Natural killer cell treated with Interleukin-12 subunit alpha and Interleukin-12 subunit beta and Interleukin-15 and Interleukin-18, amount 100 ng/mL, for 72 hours (primary cell): ENCODE data around the gene PRM1. TPM values are rescaled to one million over a fixed set of nuclear protein-coding genes. Genes with fewer than 3 reads are reported as not detected.

Experiments
- ATAC-seq, 2 donors: fragments of 150-1000 bp; cut with Tn5 transposase in 1 of 2; sonication (Bioruptor Pico), chemical (Tn5 transposase) in 1 of 2; 2 replicates each; pipeline ENCODE4 v1.10.0; 2021
- DNase-seq: peaks from one replicate; pipeline ENCODE4 v3.0.0; 2022; ENCODE audit warnings: low spot score
- H3K27ac Mint-ChIP-seq, 2 donors: 1 replicate in 1 of 2; 2 replicates in 1 of 2; pipeline ENCODE4 v1.8.0; 2022; ENCODE audit warnings: mixed read lengths in 2 of 2, mild to moderate bottlenecking in 1 of 2, moderate library complexity in 1 of 2
- H3K27me3 Mint-ChIP-seq, 2 donors: 1 replicate in 1 of 2; 2 replicates in 1 of 2; pipeline ENCODE4 v1.8.0; 2022; ENCODE audit warnings: mixed read lengths in 2 of 2
- H3K36me3 Mint-ChIP-seq: one replicate; pipeline ENCODE4 v1.8.0; 2022; ENCODE audit warnings: mixed read lengths
- H3K4me1 Mint-ChIP-seq, 2 donors: 1 replicate in 1 of 2; 2 replicates in 1 of 2; pipeline ENCODE4 v1.8.0; 2022; ENCODE audit warnings: low read depth in 2 of 2, mixed read lengths in 2 of 2, mild to moderate bottlenecking in 1 of 2
- H3K4me3 Mint-ChIP-seq: one replicate; pipeline ENCODE4 v1.8.0; 2022; ENCODE audit warnings: mixed read lengths
- H3K9me3 Mint-ChIP-seq: 2 replicates; pipeline ENCODE4 v1.8.0; 2022; ENCODE audit warnings: mixed read lengths
- total RNA-seq, 2 donors: library from RNA; stranded (reverse); gene quantifications; one replicate each; pipeline ENCODE4 v1.2.3, GENCODE V29; 2022

PRM1 gene
- total RNA-seq, 2 donors from 2014 or later, result not detected

DNA sequence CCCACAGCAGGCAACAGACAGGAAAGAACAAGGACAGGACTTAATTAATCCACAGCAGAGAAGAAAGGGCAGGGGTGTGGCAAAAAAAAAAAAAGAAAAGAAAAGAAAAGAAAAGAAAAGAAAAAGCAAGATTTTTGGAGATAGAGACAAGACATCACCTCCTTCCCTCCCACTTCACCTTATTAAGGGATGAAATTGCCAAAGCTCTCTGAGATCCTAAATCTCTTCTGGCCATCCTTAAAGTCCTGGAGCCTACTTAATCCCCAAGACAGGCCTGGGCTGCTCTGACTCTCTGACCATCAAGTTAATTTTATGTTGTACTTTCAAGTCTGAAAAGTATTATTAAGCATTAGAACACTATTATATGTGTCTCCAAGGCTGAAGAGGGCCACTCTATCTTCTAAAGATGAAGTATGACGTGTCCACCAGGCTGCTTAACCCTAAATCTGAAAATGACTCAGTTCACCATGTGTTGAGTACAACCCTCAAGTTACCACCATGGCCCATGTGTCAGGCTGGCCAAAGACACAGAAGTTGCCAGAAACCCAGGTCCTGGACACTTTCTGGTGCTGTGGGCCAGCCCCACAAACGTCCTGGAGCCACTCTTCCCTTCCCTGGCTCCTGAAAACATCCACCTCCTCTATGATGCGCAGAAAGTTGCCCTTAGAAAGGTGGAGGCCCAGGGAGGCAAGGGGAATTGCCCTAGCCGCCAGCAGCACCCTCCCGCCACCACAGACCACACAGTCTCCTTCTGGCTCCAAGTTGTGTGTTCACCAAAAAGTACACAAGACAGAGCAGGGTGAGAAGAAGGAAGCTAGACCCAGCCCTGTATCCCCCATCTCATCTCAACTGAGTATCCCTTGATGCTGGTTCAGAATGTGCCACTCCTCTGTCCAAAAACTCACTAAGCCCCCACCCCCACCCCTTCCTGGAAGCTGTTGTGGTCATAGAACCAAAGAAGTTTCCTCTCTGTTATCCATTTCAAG lies 27.8 kb downstream of the PRM1 start:
- Mint-ChIP-seq H3K36me3 (peaks cover 20% of the 10 kb centered on the region), H3K27ac (peak overlapping the region; percentile 98 to 99), H3K4me3 (peak overlapping the region; percentile 99), H3K9me3 (no peaks in the 10 kb centered on the region), H3K27me3 (no peaks in the 10 kb centered on the region), H3K4me1 (peaks cover 43 to 48% of the 10 kb centered on the region in 2 donors)
- DNase-seq (peak; percentile 80), ATAC-seq (peak; percentile 1 to 26)

- no peaks in the 10 kb centered on the region for H3K9me3 Mint-ChIP-seq
- no peak for DNase-seq
- peaks cover 20% of the 10 kb centered on the region for H3K36me3 Mint-ChIP-seq
- no peak for ATAC-seq
- peak overlapping the region; percentile 99 for H3K4me3 Mint-ChIP-seq
- peaks cover 42 to 47% of the 10 kb centered on the region in 2 donors for H3K4me1 Mint-ChIP-seq
- H3K27ac Mint-ChIP-seq, result peak overlapping the region; percentile 98 to 99
- no peaks in the 10 kb centered on the region for H3K27me3 Mint-ChIP-seq
Measured at GRCh38 chr16:11252482-11252931, 28.6 kb downstream of the PRM1 start.

- Mint-ChIP-seq H3K9me3 (no peaks in the 10 kb centered on the region), H3K27me3 (no peaks in the 10 kb centered on the region), H3K27ac (peak overlapping the region; percentile 98 to 99), H3K36me3 (peaks cover 20% of the 10 kb centered on the region), H3K4me3 (peak overlapping the region; percentile 99), H3K4me1 (peaks cover 43 to 45% of the 10 kb centered on the region in 2 donors)
- ATAC-seq, result peak; percentile 1 to 2
- DNase-seq, result peak; percentile 85
Measured at GRCh38 chr16:11251525-11252481, 29.3 kb downstream of the PRM1 start.

DNA sequence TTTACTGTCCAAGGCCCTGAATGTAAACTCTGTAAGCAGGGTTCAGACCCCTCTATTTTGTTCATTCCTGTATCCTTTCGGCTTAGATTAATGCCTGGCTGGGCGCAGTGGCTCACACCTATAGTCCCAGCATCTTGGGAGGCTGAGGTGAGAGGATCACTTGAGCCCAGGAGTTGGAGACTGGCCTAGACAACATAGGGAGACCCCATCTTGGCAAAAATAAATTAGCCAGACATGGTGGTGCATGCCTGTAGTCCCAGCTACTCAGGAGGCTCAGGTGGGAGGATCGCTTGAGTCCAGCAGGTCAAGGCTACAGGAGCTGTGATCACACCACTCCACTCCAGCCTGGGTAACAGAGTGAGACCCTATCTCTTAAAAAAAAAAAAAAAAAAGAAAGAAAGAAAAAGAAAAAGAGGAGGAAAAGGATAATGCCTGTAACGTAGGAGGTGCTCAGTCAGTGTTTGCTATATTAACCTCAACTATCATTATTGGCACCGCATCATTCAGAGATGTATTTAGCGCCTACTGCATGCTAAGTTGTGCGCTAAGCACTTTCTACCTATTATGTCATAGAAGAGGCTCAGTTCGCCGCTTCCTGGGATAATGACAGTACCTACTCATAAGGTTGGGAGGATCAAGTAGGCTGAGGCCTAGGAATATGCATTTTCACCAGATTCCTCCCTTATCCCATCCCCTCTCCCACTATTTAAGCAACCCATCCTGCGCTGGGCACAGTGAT lies 30.2 kb downstream of the PRM1 start:
- ATAC-seq (no peak), DNase-seq (no peak)
- Mint-ChIP-seq H3K27me3 (no peaks in the 10 kb centered on the region), H3K27ac (peak overlapping the region; percentile 98 to 99), H3K4me1 (peaks cover 47 to 49% of the 10 kb centered on the region in 2 donors), H3K4me3 (peak overlapping the region; percentile 99), H3K36me3 (peaks cover 20% of the 10 kb centered on the region), H3K9me3 (no peaks in the 10 kb centered on the region)

- peak overlapping the region; percentile 14 for H3K4me3 Mint-ChIP-seq
- H3K4me1 Mint-ChIP-seq, result peaks cover 55 to 56% of the 10 kb centered on the region in 2 donors
- DNase-seq (no peak), ATAC-seq (no peak)
- H3K36me3 Mint-ChIP-seq, result peaks cover 20% of the 10 kb centered on the region
- H3K27ac Mint-ChIP-seq, result peak overlapping the region; percentile 98 to 99
- no peaks in the 10 kb centered on the region for H3K27me3 Mint-ChIP-seq
- no peaks in the 10 kb centered on the region for H3K9me3 Mint-ChIP-seq
Measured at GRCh38 chr16:11250091-11250785, 30.9 kb downstream of the PRM1 start.

GRCh38 chr16:11249233-11250061 lies 31.7 kb downstream of the PRM1 start:
- H3K4me3 Mint-ChIP-seq, result no peak overlapping the region
- H3K36me3 Mint-ChIP-seq, result peaks cover 20% of the 10 kb centered on the region
- no peak for DNase-seq
- peaks cover 60% of the 10 kb centered on the region in 2 donors for H3K4me1 Mint-ChIP-seq
- ATAC-seq, result peak in 1 of 2 donors; percentile 1
- H3K27me3 Mint-ChIP-seq, result no peaks in the 10 kb centered on the region
- no peaks in the 10 kb centered on the region for H3K9me3 Mint-ChIP-seq
- peak overlapping the region; percentile 98 to 99 for H3K27ac Mint-ChIP-seq

DNA sequence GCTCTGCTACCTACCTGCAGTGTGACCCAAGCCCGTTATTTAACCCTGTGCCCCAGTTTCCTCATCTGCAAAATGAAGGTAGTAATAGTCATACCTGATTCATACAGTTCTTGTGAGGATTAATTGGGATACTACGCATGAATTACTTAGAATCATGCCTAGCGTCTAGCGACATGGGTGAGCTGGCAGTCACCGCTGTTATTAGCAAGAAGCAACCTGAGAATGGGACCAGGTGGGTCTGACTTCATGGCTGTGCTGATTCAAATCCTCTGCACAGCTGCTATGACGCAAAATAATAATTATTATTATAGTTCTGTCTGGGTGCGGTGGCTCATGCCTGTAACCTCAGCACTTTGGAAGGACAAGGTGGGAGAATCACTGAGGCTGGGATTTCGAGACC lies 33.0 kb downstream of the PRM1 start:
- no peak overlapping the region for H3K4me3 Mint-ChIP-seq

DNA sequence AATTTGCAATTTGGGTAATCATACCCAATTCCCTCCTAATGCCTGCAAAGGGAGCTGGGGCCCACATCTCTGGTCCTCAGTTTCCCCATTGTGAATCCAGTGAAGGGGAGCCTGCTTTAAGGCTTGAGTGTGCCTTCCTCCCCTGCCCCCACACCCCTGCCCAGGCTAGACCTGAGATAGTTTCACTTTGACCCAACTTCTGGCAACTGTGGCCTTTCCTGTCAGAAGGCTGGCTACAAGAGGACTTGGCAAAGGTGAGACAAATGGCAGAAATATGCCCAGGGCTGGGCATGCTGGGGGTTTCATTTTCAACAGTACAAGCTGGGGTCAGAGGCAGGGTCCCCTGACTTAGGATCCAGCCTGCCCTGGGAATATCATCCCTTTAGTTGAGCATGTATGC lies 35.1 kb downstream of the PRM1 start:
- peak overlapping the region; percentile 71 for H3K4me3 Mint-ChIP-seq
- ATAC-seq, result peak; percentile 70 to 76
- H3K9me3 Mint-ChIP-seq, result no peaks in the 10 kb centered on the region
- H3K4me1 Mint-ChIP-seq, result peaks cover 37 to 39% of the 10 kb centered on the region in 2 donors
- peak overlapping the region; percentile 81 to 99 for H3K27ac Mint-ChIP-seq
- H3K36me3 Mint-ChIP-seq, result peaks cover 6% of the 10 kb centered on the region
- peak; percentile 83 for DNase-seq
- no peaks in the 10 kb centered on the region for H3K27me3 Mint-ChIP-seq

More for the DNA sequence above, 33.0 kb downstream of the PRM1 start:
- H3K27ac Mint-ChIP-seq, result peak overlapping the region; percentile 81 to 99
- DNase-seq (no peak), ATAC-seq (no peak)
- H3K4me1 Mint-ChIP-seq, result peaks cover 52 to 53% of the 10 kb centered on the region in 2 donors
- H3K9me3 Mint-ChIP-seq, result no peaks in the 10 kb centered on the region
- peaks cover 12% of the 10 kb centered on the region for H3K36me3 Mint-ChIP-seq
- H3K27me3 Mint-ChIP-seq, result no peaks in the 10 kb centered on the region

GRCh38 chr16:11245222-11245737 lies 35.9 kb downstream of the PRM1 start:
- Mint-ChIP-seq H3K27me3 (no peaks in the 10 kb centered on the region), H3K4me3 (peak overlapping the region; percentile 71), H3K4me1 (peaks cover 34 to 35% of the 10 kb centered on the region in 2 donors), H3K9me3 (no peaks in the 10 kb centered on the region), H3K36me3 (peaks cover under 1% of the 10 kb centered on the region), H3K27ac (peak overlapping the region; percentile 81 to 99)
- DNase-seq, result no peak
- no peak for ATAC-seq

DNA sequence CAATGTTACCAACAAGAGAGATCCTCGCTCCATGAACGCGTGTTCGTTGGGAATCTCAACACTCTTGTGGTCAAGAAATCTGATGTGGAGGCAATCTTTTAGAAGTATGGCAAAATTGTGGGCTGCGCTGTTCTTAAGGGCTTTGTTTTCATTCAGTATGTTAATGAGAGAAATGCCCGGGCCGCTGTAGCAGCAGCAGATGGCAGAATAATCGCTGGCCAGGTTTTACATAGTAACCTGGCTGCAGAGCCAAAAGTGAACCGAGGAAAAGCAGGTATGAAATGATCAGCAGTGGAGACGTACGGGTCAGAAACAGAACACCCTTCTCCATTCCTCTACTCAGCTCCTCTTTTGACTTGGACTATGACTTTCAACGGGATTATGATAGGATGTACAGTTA lies 38.5 kb downstream of the PRM1 start:
- H3K27me3 Mint-ChIP-seq, result no peaks in the 10 kb centered on the region
- no peaks in the 10 kb centered on the region for H3K9me3 Mint-ChIP-seq

DNA sequence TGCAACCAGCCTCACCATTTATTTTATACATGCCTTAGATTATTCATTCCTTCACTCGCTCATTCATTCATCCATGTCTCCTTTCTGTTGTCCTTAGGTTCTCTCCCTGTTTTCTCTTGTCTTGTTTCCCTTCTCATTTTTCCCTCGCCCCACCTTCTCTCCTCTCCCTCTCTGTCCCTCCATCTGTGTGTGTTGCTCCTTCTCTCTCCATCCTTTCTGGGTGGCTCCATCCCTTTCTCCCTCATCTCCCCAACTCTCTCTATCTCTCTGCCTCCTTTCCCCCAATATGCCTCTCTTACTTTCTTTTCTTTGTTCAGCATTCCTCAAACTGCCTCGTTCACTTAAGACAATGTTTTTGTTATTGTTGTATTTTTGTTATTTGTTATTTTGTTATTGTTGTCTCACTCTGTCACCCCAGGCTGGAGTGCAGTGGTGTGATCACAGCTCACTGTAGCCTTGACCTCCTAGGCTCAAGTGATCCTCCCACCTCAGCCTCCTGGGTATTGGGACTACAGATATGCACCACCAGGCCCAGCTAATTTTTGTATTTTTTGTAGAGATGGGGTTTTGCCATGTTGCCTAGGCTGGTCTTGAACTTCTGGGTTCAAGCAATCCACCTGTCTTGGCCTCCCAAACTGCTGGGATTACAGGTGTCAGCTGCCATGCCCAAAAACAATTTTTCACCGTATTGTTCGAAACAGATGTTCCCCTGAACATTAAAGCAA lies 39.5 kb downstream of the PRM1 start:
- Mint-ChIP-seq H3K9me3 (no peaks in the 10 kb centered on the region), H3K27me3 (no peaks in the 10 kb centered on the region), H3K27ac (no peak overlapping the region), H3K4me3 (no peak overlapping the region), H3K4me1 (peaks cover 28 to 49% of the 10 kb centered on the region in 2 donors), H3K36me3 (no peaks in the 10 kb centered on the region)
- no peak for ATAC-seq
- no peak for DNase-seq

More for the DNA sequence above, 38.5 kb downstream of the PRM1 start:
- Mint-ChIP-seq H3K4me1 (peaks cover 28 to 50% of the 10 kb centered on the region in 2 donors), H3K36me3 (no peaks in the 10 kb centered on the region), H3K27ac (no peak overlapping the region), H3K4me3 (no peak overlapping the region)
- DNase-seq, result no peak
- ATAC-seq, result no peak
